Fibroblast of gingiva (primary cell): ENCODE results near the gene KRT33A.
"Not testable (repeated sequence)": the region's sequence is repeated elsewhere in the genome, so short reads cannot be mapped to it uniquely, and the experiment has no call there.

Source experiments
- DNase-seq: peaks from one replicate; pipeline ENCODE4 v3.0.0-alpha.2; 2011; ENCODE audit warnings: low read depth

Gene KRT33A

DNA sequence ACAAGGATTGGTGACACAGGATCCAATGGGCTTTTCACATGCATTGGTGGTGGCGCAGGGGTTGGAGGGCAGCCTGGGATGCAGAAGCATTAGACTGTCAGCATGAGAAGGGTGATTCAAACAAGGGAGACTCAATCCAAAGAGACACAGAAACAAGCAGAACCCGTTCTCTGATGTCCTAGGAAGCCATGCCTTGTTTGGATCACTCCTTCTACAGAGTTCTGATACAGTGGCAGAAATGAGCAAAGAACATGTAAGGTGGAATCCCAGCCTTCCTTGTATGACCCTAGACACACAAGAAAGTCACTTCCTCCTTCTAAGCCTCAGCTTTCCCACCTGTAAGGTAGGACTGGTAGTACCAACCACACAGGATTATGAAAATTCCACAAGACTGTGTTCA lies 13.3 kb upstream of the KRT33A start:
- DNase-seq = no peak

- DNase-seq = no peak
Measured at GRCh38 chr17:41360296-41360995, 9.8 kb upstream of the KRT33A start.

DNA sequence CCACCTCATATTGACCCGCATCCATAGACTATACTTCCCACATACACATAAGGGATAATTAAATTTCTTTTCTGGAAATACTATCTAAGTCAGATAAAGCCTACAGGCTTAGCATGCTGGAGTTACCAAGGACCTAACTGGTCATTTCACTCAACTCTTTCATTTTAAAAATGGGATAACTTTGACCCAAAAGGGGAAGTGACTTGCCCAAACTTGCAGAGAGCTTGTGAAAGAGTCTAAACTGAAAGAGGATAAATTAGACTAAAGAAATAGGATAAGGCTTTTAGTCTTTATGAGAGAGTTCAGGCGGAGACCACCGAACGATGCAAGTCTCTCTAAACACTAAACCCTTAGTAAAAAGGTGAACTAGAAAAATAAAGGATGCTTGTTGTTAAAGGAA lies 3.9 kb upstream of the KRT33A start:
- no peak for DNase-seq

DNA sequence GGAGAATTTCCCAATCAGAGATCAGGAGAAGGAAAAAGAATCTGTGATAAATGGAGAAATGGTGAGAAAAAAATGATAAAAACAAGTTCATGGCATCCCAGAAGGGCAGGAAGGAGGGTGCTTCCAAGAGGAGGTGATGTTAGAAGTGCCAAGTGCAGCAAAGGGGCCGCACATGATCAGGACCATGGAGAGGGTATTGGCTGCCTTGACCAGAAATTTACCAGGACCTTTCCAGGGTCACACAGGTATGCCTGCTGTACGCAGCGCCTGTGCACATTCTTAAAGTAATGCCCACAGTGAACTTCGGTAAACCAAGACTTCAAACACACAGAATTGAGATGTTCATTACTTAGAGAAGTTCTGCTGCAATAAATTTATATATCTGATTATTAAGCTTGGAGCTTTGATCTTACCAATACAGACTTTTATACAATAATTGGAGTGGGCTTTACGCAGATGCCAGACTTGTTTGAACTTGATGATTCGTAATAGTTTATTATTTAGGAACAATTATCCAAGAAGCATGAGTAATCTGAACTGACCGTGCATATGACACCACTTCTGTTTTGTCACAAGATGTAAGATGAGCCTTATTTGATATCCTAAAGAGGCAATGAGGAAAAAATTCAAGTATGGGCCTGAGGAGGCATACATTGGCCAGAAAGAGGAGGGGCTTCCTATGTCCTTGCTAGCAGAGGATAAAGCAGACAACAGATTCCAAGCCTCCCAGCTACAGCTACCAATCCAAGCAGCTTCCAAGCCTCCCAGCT lies 2.2 kb upstream of the KRT33A start:
- no peak for DNase-seq

- DNase-seq = no peak
Measured at GRCh38 chr17:41351177-41351576, 549 bp upstream of the KRT33A start.

DNA sequence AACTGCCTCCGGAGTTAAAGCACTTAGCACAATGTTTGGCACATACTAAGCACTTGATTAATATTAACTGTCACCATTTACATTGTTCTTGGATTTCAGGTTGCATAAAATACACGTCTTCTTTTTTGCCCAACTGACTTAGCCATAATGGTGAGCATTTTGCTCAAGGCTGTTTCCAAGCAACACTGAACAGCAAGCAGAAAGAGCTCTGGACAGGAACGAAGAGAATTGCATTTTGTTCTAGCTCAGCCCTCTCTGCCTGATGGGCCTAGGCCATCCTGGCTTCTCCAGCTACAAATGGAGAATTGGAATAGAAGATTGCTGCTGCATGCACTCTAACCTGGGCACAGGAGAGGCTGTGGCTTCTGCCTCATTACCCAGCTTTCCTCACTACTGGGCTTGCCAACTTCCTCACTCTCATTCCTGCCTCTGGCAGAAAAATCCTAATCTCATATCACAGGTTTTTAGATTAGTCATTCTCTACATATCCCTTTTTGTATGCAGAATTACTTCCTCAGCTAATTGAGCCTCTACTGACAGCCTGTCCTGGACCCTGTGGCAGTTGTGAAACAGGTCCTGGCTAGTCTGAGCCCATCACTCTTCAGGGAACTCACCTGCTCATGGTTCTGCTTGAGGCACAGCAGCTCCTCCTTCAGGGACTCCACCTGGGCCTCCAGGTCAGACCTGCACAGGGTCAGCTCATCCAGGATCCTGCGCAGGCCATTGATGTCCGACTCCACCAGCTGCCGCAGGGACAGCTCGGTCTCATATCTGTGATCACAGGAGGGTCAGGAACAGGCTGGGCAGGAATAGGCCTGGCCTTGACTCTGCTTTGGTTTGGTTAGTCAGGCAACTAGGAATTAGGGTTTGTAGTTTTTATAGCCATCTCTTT lies 2.5 kb downstream of the KRT33A start:
- DNase-seq = no peak

- DNase-seq = not testable (repeated sequence)
Measured at GRCh38 chr17:41346421-41346820, 4.2 kb downstream of the KRT33A start.

GRCh38 chr17:41345992-41346391 lies 4.6 kb downstream of the KRT33A start:
- no peak for DNase-seq

DNA sequence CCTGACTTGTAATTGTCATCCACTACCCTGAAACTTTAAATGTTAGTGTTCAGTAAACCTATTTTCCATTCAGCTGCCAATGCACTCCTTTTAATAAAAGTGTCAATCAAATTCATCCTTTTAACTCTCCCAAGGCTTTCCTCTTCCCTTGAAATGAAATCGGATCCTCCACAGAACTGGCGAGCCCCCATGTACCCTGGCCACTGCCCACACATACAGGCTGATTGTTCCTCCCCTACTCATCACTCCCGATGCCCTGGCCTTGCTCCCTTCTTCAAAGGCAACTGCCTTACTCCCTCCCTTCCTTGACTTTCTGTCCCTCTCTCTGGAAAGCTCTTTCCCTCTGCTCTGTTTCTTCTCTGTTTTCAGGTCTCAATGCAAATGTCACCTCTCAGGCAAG lies 7.6 kb downstream of the KRT33A start:
- DNase-seq = no peak

DNA sequence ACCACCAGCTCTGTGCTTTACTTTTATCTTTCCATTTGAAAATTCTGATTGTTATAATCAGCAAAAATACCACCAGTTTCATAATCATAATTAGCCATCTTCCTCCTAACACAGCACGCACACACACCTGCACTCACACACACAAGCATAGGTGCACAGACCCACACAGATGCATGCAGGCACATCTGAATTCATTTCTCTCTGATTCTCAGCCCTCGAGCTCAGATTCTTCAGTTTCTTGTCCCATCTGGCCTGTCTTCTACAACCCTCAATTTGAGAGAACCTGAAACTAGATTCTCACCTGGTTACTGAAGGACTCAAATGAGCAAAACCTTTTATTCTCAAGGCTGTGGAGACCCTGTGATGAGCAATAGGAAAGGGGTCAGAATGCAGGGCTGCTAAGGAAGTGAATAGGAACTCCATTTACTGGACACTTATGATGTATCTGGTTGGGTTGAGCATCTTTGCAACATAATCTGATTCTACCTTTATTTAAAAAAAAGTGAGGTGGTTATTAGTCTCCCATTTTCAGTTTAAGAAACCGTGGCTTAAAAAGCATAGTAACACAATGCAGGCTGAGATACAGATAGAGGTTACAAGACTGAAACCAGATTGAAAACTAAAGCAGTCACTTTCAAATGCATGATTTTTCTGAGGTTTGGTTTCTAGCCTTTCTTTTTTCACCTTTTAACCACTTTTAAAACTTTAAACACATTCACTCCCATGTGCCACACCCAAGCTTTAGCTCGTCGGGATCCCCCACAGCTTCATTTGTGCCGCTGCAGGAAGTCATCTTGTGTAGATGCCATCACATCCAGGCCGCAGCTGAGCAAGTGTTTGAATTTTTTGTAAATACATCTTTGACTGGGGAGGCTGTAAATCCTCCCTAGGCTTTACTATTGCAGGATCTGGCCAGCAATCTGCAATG lies 9.4 kb downstream of the KRT33A start:
- DNase-seq = no peak

DNA sequence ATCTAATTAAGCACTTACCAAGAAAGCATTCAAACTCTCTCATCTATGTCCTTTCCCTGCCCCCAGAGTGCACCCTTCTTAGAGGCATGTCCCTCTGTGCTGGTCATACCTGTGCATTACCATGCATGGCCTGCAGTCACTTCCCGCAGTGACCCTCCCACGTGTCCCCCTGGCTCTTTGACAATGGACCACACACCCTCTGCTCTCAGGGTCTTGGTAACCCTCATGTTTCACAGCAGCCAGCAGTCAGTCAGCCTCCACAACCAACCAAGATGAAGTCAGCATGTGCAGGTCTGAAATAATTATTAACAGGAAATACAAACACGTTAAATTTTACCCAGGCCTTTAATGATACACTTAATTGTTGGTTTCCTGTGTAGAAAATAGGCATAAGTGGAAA lies 10.1 kb downstream of the KRT33A start:
- no peak for DNase-seq

DNA sequence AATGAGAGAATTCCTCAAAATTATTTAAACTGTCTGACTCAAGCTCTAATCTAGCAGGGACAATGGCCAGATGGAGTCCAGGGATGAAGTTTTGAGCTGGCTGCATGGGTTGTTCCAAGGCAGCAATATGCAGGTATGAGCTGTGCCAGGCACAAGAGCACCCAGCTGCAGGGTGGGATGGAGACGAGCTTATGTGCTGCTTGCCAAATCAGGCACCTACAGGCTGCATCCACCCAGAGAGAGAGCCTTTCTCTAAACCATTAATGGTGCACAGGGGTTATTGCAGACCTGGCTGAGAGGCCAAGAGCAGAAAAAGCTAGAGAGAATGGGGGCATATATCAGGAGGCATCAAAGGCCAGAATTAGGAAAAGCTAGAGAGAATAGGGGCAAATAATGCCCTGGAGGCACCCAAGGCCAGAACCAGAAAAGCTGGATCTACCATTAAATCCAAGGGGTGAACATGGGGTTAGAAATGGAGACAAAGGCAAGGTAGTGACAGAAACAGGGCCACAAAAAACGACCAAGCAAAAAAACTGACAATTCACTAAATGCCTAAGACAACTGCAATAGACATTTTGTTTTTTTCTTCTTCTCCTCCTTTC lies 11.0 kb downstream of the KRT33A start:
- DNase-seq = no peak

DNA sequence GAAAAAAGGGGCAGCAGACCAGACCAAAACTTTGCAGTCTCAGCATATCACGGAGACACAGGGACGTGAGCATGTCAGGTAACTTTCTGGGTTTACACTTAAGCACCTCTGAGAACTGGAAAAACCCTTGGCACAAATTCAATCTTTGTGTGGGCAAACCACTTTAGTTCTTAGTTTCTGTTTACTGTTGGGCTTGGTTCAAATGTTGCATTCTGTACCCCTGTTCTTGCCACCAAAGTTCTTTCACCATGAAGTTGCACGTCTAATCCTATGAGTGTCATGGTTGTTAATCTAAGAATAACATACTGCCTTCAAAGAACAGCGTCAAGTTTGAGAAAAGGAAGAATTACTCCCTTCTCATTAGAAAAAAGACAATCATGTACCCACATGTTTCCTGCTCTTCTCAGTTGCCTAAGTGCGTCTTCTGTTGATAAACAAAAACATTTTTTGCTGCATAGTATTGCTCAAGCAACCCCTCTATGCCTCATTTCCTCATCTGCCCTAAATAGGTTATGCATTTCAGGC lies 11.6 kb downstream of the KRT33A start:
- DNase-seq = peak; percentile 83

- DNase-seq = no peak
Measured at GRCh38 chr17:41335747-41336146, 14.9 kb downstream of the KRT33A start.

- no peak for DNase-seq
Measured at GRCh38 chr17:41334385-41335305, 16.0 kb downstream of the KRT33A start.

DNA sequence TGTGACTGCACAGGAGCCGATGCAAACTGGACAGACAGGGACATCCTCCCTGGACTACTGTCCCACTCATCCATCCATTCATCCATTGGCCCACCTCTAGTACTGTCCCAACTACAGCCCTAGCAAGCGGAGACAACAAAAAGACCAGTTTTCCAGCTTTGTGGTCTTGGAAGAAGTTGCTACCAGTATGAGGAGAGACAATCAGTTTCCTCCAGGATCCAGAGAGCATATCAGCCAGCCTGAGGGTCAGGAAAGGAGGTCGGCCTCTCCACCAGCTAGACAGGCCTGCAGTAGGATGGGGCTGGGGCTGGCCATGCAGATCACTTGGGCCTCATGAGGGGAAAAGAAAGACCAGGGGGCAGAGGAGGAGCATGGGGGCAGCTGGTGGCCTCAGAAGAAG lies 16.8 kb downstream of the KRT33A start:
- no peak for DNase-seq

- no peak for DNase-seq
Measured at GRCh38 chr17:41333098-41333497, 17.5 kb downstream of the KRT33A start.

GRCh38 chr17:41332239-41332638 lies 18.4 kb downstream of the KRT33A start:
- no peak for DNase-seq

GRCh38 chr17:41331606-41332005 lies 19.0 kb downstream of the KRT33A start:
- no peak for DNase-seq
